ENCODE results near the gene LY6G6F. TPM values are rescaled to one million over a fixed set of nuclear protein-coding genes. Genes with fewer than 3 reads are reported as not detected.
A peak's percentile ranks its signal among the peaks of the same experiment; 100 is the strongest.

LY6G6F gene
- total and polyA plus RNA-seq, 4 donors: not detected

DNA sequence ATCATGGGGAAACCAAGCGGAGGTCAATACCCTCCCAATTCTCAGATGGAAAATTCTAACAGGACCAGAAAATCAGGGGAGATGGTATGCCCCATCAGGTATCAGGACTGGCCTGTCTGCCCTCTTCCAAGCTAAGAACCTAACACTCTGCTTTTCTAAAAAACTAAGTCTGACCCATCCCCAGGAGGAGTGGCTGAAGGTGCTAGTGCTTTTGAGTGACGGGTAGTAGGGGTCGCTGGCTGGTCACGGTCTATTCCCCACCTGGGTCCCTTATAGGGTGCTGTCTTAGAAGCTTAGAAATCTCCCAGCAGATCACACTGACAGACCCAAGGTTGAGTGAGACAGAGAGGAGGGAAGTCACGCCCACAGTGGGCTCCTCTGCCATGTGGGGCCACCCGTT is 13.1 kb upstream of the LY6G6F start:
- ATAC-seq (ENCODE audit: low FRiP score) (no peak), DNase-seq (no peak)
- no peaks in the 10 kb centered on the region for H3K9me3 ChIP-seq (ENCODE audit: control insufficient read depth, low read length)
- intact Hi-C loops (cut with DNase I): loop anchor here in 1 of 2 donors (10.0 kb wide), 1 partner anchor 191 kb away; no protein-coding TSS in a partner anchor
- H3K36me3 ChIP-seq (ENCODE audit: control insufficient read depth in 1 of 2, insufficient read depth in 2 of 2, low read length in 1 of 2): peaks cover 0 to 4% of the 10 kb centered on the region in 2 donors
- no peak overlapping the region for H3K4me3 ChIP-seq (ENCODE audit: low read length in 2 of 2)
- WGBS, 2 donors: 86% methylated on average over 6 of the region's 6 CpGs
- no peak overlapping the region for H3K27ac ChIP-seq (ENCODE audit: low read depth in 1 of 2, low read length in 2 of 2)
- H3K27me3 ChIP-seq (ENCODE audit: control insufficient read depth in 1 of 2, insufficient read depth in 2 of 2, low read length in 1 of 2): no peaks in the 10 kb centered on the region
- H3K4me1 ChIP-seq (ENCODE audit: control insufficient read depth in 1 of 2, insufficient read depth in 2 of 2, low read length in 2 of 2): no peaks in the 10 kb centered on the region

GRCh38 chr6:31697555-31697954 is 9.1 kb upstream of the LY6G6F start:
- intact Hi-C loops (cut with DNase I): loop anchor here in 1 of 2 donors (10.0 kb wide), 1 partner anchor 187 kb away; no protein-coding TSS in a partner anchor
- peaks cover 0 to 2% of the 10 kb centered on the region in 2 donors for H3K36me3 ChIP-seq (ENCODE audit: control insufficient read depth in 1 of 2, insufficient read depth in 2 of 2, low read length in 1 of 2)
- no peak overlapping the region for H3K27ac ChIP-seq (ENCODE audit: low read depth in 1 of 2, low read length in 2 of 2)
- no peak for ATAC-seq (ENCODE audit: low FRiP score)
- 33 to 35% methylated on average over 3 of the region's 3 CpGs for WGBS, 2 donors
- no peaks in the 10 kb centered on the region for H3K27me3 ChIP-seq (ENCODE audit: control insufficient read depth in 1 of 2, insufficient read depth in 2 of 2, low read length in 1 of 2)
- H3K4me1 ChIP-seq (ENCODE audit: control insufficient read depth in 1 of 2, insufficient read depth in 2 of 2, low read length in 2 of 2): no peaks in the 10 kb centered on the region
- DNase-seq: no peak
- H3K4me3 ChIP-seq (ENCODE audit: low read length in 2 of 2): no peak overlapping the region
- no peaks in the 10 kb centered on the region for H3K9me3 ChIP-seq (ENCODE audit: control insufficient read depth, low read length)

- no peak overlapping the region for H3K4me3 ChIP-seq (ENCODE audit: low read length in 2 of 2)
- 87% methylated on average over 5 of the region's 5 CpGs for WGBS, 2 donors
- no peaks in the 10 kb centered on the region for H3K4me1 ChIP-seq (ENCODE audit: control insufficient read depth in 1 of 2, insufficient read depth in 2 of 2, low read length in 2 of 2)
- no peak for ATAC-seq (ENCODE audit: low FRiP score)
- peaks cover 0 to 2% of the 10 kb centered on the region in 2 donors for H3K36me3 ChIP-seq (ENCODE audit: control insufficient read depth in 1 of 2, insufficient read depth in 2 of 2, low read length in 1 of 2)
- intact Hi-C loops (cut with DNase I): no loop called here
- no peak overlapping the region for H3K27ac ChIP-seq (ENCODE audit: low read depth in 1 of 2, low read length in 2 of 2)
- H3K9me3 ChIP-seq (ENCODE audit: control insufficient read depth, low read length): no peaks in the 10 kb centered on the region
- H3K27me3 ChIP-seq (ENCODE audit: control insufficient read depth in 1 of 2, insufficient read depth in 2 of 2, low read length in 1 of 2): no peaks in the 10 kb centered on the region
- DNase-seq: no peak
These were observed 5.8 kb upstream of the LY6G6F start for GRCh38 chr6:31700740-31701401.

DNA sequence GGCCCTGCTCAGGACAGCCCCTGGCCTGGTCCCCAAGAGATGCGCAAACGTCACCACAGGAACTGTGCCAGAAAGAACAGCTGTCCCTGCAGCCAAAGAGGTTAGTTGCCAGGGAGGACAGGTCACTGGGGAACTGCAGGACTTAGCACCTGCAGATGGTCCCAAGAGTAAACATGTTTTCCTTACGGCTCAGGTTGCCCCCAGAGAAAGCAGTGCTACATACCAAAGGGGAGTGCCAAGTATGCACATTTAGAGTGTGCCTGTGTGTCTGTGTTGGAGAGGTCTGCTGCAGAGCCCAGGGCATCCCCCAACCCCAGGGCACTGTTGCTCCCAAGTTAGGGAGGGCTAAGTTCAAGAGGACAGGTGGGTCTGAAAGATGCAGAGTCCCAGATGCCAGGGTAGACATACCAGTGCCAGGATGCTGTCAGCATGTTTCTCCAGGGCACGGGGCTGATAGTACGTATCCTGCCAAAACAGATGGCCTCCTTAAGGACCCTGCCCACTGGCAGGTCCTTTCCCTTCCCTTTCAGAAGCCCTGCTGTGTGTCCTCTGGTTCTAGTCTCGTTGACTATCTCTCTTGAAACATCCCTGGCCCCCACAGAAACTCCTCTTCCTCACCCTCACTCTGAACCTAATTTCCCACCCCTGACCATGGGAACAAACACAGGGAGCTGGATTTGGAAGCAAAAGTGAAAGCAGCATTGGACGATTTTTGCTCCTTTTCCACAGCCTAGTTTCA is 4.8 kb upstream of the LY6G6F start:
- Histone ChIP-seq H3K27me3 (ENCODE audit: control insufficient read depth in 1 of 2, insufficient read depth in 2 of 2, low read length in 1 of 2) (no peaks in the 10 kb centered on the region), H3K9me3 (ENCODE audit: control insufficient read depth, low read length) (no peaks in the 10 kb centered on the region), H3K36me3 (ENCODE audit: control insufficient read depth in 1 of 2, insufficient read depth in 2 of 2, low read length in 1 of 2) (no peaks in the 10 kb centered on the region), H3K4me1 (ENCODE audit: control insufficient read depth in 1 of 2, insufficient read depth in 2 of 2, low read length in 2 of 2) (no peaks in the 10 kb centered on the region), H3K27ac (ENCODE audit: low read depth in 1 of 2, low read length in 2 of 2) (no peak overlapping the region), H3K4me3 (ENCODE audit: low read length in 2 of 2) (peak overlapping the region; percentile 75 to 95)
- intact Hi-C loops (cut with DNase I): no loop called here
- 16 to 17% methylated on average over 7 of the region's 7 CpGs for WGBS, 2 donors
- ATAC-seq (ENCODE audit: low FRiP score) (no peak), DNase-seq (no peak)

DNA sequence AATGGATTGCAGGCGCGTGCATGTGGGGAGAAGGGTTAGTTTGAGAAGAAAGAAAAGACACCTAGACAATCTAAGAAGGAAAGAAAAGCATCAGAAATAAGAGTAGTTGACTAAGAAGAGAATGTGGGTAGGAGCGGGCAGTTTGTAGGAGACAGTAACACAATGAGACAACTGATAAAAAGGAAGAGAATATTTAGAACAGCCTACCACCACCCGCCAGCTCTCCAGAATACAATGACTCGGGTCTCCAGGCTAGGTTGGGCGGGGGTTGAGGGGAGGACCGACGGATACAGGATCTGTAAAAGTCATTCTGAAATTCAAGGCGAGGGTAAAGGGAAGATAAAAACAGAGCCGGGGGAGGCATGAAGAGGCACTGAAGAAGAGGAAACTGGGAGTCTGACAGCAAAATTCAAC is 4.3 kb upstream of the LY6G6F start:
- Histone ChIP-seq H3K9me3 (ENCODE audit: control insufficient read depth, low read length) (no peaks in the 10 kb centered on the region), H3K4me1 (ENCODE audit: control insufficient read depth in 1 of 2, insufficient read depth in 2 of 2, low read length in 2 of 2) (no peaks in the 10 kb centered on the region), H3K27ac (ENCODE audit: low read depth in 1 of 2, low read length in 2 of 2) (peak overlapping the region; percentile 95 to 96), H3K36me3 (ENCODE audit: control insufficient read depth in 1 of 2, insufficient read depth in 2 of 2, low read length in 1 of 2) (no peaks in the 10 kb centered on the region), H3K4me3 (ENCODE audit: low read length in 2 of 2) (peak overlapping the region; percentile 75 to 95), H3K27me3 (ENCODE audit: control insufficient read depth in 1 of 2, insufficient read depth in 2 of 2, low read length in 1 of 2) (no peaks in the 10 kb centered on the region)
- 0 to 1% methylated on average over 10 of the region's 10 CpGs for WGBS, 2 donors
- ATAC-seq (ENCODE audit: low FRiP score): peak; percentile 19
- no peak for DNase-seq
- intact Hi-C loops (cut with DNase I): no loop called here

DNA sequence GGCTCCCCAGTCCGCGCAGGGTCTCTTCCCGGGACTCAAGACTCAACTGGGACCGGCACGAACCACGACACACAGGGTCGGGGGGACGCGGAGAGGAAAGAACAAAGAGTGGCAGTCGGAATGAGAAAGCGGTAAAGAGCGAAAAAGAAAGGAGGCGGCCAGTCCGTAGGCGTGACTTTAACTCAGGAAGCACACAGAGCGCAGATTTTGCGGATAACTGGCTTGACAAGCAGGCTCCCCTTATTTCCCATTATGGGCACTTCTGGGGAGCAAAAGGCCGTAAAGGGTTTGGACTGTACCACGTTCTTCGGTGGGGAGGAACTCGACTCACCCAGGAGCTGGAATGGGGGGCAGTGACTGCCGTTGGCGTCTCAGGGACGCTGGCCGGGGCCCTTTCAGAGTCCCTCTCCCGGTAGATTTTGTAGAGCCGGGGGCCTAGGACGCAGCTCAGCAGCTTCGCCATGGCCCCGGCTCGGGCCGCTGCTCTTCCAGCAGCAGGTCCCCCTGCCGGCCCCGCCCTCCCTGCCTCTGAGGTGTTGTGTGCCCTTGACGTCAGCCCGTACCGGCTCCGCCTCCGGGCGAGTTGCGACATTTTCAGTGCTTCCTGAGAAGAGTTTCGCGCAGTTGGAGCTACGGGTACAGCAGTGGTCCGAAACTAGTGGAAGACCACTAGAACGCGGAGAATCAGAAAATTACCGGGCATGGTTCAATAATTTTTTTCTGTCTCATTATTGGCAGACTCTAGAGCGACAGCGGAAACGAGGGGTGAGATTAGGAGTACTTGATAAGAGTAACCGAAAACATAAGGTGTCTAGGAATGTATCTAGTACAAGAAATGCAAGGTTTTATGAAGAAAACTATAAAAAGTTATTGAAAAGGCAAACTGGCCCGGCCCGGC is 3.6 kb upstream of the LY6G6F start, which contains the start of gene ABHD16A:
Gene ABHD16A, minus strand, starts transcription at position 506 of the 898 bp plus-strand sequence. Its CDS starts 43 bp downstream, at position 463.
- intact Hi-C loops (cut with DNase I): no loop called here
- ATAC-seq (ENCODE audit: low FRiP score) (peak; percentile 98), DNase-seq (peak; percentile 99 to 100)
- no peaks in the 10 kb centered on the region for H3K36me3 ChIP-seq (ENCODE audit: control insufficient read depth in 1 of 2, insufficient read depth in 2 of 2, low read length in 1 of 2)
- H3K4me3 ChIP-seq (ENCODE audit: low read length in 2 of 2): peak within 1 kb of the TSS; percentile 75 to 95
- no peaks in the 10 kb centered on the region for H3K9me3 ChIP-seq (ENCODE audit: control insufficient read depth, low read length)
- 1% methylated on average over 54 of the region's 54 CpGs for WGBS, 2 donors
- no peaks in the 10 kb centered on the region for H3K27me3 ChIP-seq (ENCODE audit: control insufficient read depth in 1 of 2, insufficient read depth in 2 of 2, low read length in 1 of 2)
- H3K4me1 ChIP-seq (ENCODE audit: control insufficient read depth in 1 of 2, insufficient read depth in 2 of 2, low read length in 2 of 2): no peaks in the 10 kb centered on the region
- peak within 1 kb of the TSS; percentile 95 to 96 for H3K27ac ChIP-seq (ENCODE audit: low read depth in 1 of 2, low read length in 2 of 2)

DNA sequence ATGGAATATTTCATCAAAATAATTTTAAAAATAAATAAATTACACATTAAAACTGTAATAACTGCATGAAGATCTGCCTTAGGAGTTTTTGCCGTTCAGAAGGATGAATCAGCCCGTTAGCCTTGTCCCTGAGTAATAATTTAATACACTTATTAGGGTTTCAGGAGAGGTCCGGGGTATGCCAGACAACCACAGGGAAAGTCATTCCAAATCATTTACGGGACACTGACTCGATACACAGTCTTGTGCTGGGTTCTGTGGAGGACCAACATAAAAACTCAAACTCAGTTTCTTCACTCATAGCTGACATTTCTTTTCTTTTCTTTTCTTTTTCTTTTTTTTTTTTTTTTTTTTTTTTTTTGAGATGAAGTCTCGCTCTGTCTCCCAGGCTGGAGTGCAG is 735 bp upstream of the LY6G6F start:
- Histone ChIP-seq H3K4me3 (ENCODE audit: low read length in 2 of 2) (no peak overlapping the region), H3K27ac (ENCODE audit: low read depth in 1 of 2, low read length in 2 of 2) (no peak overlapping the region), H3K4me1 (ENCODE audit: control insufficient read depth in 1 of 2, insufficient read depth in 2 of 2, low read length in 2 of 2) (no peaks in the 10 kb centered on the region), H3K27me3 (ENCODE audit: control insufficient read depth in 1 of 2, insufficient read depth in 2 of 2, low read length in 1 of 2) (no peaks in the 10 kb centered on the region), H3K36me3 (ENCODE audit: control insufficient read depth in 1 of 2, insufficient read depth in 2 of 2, low read length in 1 of 2) (no peaks in the 10 kb centered on the region), H3K9me3 (ENCODE audit: control insufficient read depth, low read length) (no peaks in the 10 kb centered on the region)
- 92 to 94% methylated on average over 5 to 6 of the region's 6 CpGs for WGBS, 2 donors
- intact Hi-C loops (cut with DNase I): no loop called here
- DNase-seq (no peak), ATAC-seq (ENCODE audit: low FRiP score) (no peak)

GRCh38 chr6:31707701-31708100 is 1.0 kb downstream of the LY6G6F start:
- no peaks in the 10 kb centered on the region for H3K36me3 ChIP-seq (ENCODE audit: control insufficient read depth in 1 of 2, insufficient read depth in 2 of 2, low read length in 1 of 2)
- ATAC-seq (ENCODE audit: low FRiP score) (no peak), DNase-seq (no peak)
- no peaks in the 10 kb centered on the region for H3K9me3 ChIP-seq (ENCODE audit: control insufficient read depth, low read length)
- 91% methylated on average over 10 of the region's 10 CpGs for WGBS, 2 donors
- H3K27ac ChIP-seq (ENCODE audit: low read depth in 1 of 2, low read length in 2 of 2): no peak overlapping the region
- H3K4me3 ChIP-seq (ENCODE audit: low read length in 2 of 2): no peak overlapping the region
- H3K4me1 ChIP-seq (ENCODE audit: control insufficient read depth in 1 of 2, insufficient read depth in 2 of 2, low read length in 2 of 2): no peaks in the 10 kb centered on the region
- no peaks in the 10 kb centered on the region for H3K27me3 ChIP-seq (ENCODE audit: control insufficient read depth in 1 of 2, insufficient read depth in 2 of 2, low read length in 1 of 2)
- intact Hi-C loops (cut with DNase I): no loop called here
